Psoas muscle (tissue), 8 donors: ENCODE results near the gene ENDOD1. TPM values are rescaled to one million over a fixed set of nuclear protein-coding genes. Genes with fewer than 3 reads are reported as not detected.

Experiments
- ATAC-seq, 4 donors: fragments of 200-7000 bp; cut with Tn5 transposase; one replicate each; pipeline ENCODE4 v1.9.1; 2020; ENCODE audit warnings: moderate library complexity in 3 of 4, mild to moderate bottlenecking in 2 of 4
- DNase-seq, 2 donors: peaks; one replicate each; pipeline ENCODE4 v3.0.0-alpha.2; 2020
- H3K27ac ChIP-seq: fragments of 200-600 bp; one replicate; pipeline ENCODE4 v1.8.0; 2022
- H3K27me3 ChIP-seq, 3 donors: fragments of 200-600 bp in 1 of 3; one replicate each; pipeline versions ENCODE4 v1.6.1 to v1.8.0; 2013 to 2022; ENCODE audit warnings: low read length in 2 of 3, mild to moderate bottlenecking in 2 of 3, moderate library complexity in 1 of 3; ENCODE audit not compliant: insufficient read depth in 3 of 3
- H3K36me3 ChIP-seq, 2 donors: fragments of 200-600 bp in 1 of 2; one replicate each; pipeline versions ENCODE4 v1.6.1 to v1.8.0; 2013 to 2022; ENCODE audit warnings: low read depth in 1 of 2, mild to moderate bottlenecking in 1 of 2, moderate library complexity in 1 of 2; ENCODE audit not compliant: insufficient read depth in 1 of 2
- H3K4me1 ChIP-seq: fragments of 200-600 bp; one replicate; pipeline ENCODE4 v1.8.0; 2022
- H3K4me3 ChIP-seq: fragments of 200-600 bp; one replicate; pipeline ENCODE4 v1.8.0; 2022; ENCODE audit warnings: mild to moderate bottlenecking
- H3K9me3 ChIP-seq: fragments of 200-600 bp; one replicate; pipeline ENCODE4 v1.8.0; 2022
- CTCF ChIP-seq: fragments of 200-600 bp; IDR thresholded peaks from one replicate; pipeline ENCODE4 v1.8.0; 2022; ENCODE audit warnings: antibody characterized with exemption
- WGBS, 3 donors: extraction: QIAGEN DNeasy Blood & Tissue Kit; methylation state at CpG; one replicate each; pipeline versions ENCODE4 v1.1.6 to v1.1.7; 2013; 5-methylcytosine and 5-hydroxymethylcytosine counted together
- intact Hi-C, 2 donors: fragments of 100-400 bp; cut with DNase I; formaldehyde crosslinking; loops; one replicate each; pipeline versions ENCODE4 v1.11.0 to v1.14.2; 2022
- polyA plus RNA-seq, 3 donors: library from polyadenylated mRNA; stranded (reverse); fragments of 200-250 nt; gene quantifications; one replicate each; pipeline ENCODE4 v1.2.3, GENCODE V29; 2013
- total RNA-seq, 4 donors: library from RNA; stranded (reverse); fragmentation: NEBNext Ultra II Directional in 2 of 4; extraction: Animal tissue kit (Norgen Biotek cat#: 25700) in 2 of 4; gene quantifications; one replicate each; pipeline versions ENCODE4 v1.2.1 to v1.2.4, GENCODE V29; 2021 to 2023
- donor health status: healthy with polysubstance abuse.
- donor health status: DM: no; HTN: no; CAD: no; lungs with moderate emphysema.
- donor health status: Bipolar disorder and iron deficiency.
- donor health status: healthy.
- donor health status: DM: yes; HTN: yes; CAD: no.
- donor health status: DM: no; HTN: no; CAD: no.
- donor health status: DM: no; HTN: no; CAD: no.
- donor health status: DM: yes; HTN: yes; CAD: no.

ENDOD1 gene
- total and polyA plus RNA-seq, 7 donors = 9.8 to 55.3 (median 29.0) TPM

GRCh38 chr11:95138448-95138847 lies 48.8 kb downstream of the ENDOD1 start:
- H3K36me3 ChIP-seq = no peaks in the 10 kb centered on the region
- peak; percentile 40 for TF ChIP-seq CTCF
- DNase-seq (no peak), ATAC-seq (peak; percentile 77 to 94 (median 84))
- peaks cover 7% of the 10 kb centered on the region for H3K4me1 ChIP-seq
- intact Hi-C loops = loop anchor here in 1 of 2 donors (1.0 kb wide), 1 partner anchor 69 kb away; no protein-coding TSS in a partner anchor
- no peaks in the 10 kb centered on the region for H3K27me3 ChIP-seq
- no peak overlapping the region for H3K4me3 ChIP-seq
- WGBS, 3 donors = 32 to 36% (median 34%) methylated on average over 2 of the region's 2 CpGs
- H3K9me3 ChIP-seq = no peaks in the 10 kb centered on the region
- H3K27ac ChIP-seq = no peak overlapping the region

- ATAC-seq (no peak), DNase-seq (no peak)
- H3K36me3 ChIP-seq = no peaks in the 10 kb centered on the region
- H3K27me3 ChIP-seq = no peaks in the 10 kb centered on the region
- H3K9me3 ChIP-seq = no peaks in the 10 kb centered on the region
- H3K4me1 ChIP-seq = no peaks in the 10 kb centered on the region
- intact Hi-C loops = loop anchor here (5.0 to 10.0 kb wide), 3 partner anchors 68 to 516 kb away; partner anchors contain the start of genes CWC15 (in 1 of the 2) and KDM4D (in 1 of the 2)
- H3K4me3 ChIP-seq = no peak overlapping the region
- TF ChIP-seq CTCF = no peak
- no peak overlapping the region for H3K27ac ChIP-seq
- WGBS, 3 donors = 65 to 78% (median 74%) methylated on average over 4 of the region's 4 CpGs
Observed at GRCh38 chr11:95140397-95141033, 50.9 kb downstream of the ENDOD1 start.

GRCh38 chr11:95142431-95142830 lies 52.8 kb downstream of the ENDOD1 start:
- ATAC-seq = no peak
- Histone ChIP-seq H3K4me3 (no peak overlapping the region), H3K27ac (no peak overlapping the region), H3K4me1 (peaks cover 6% of the 10 kb centered on the region), H3K27me3 (no peaks in the 10 kb centered on the region), H3K36me3 (no peaks in the 10 kb centered on the region), H3K9me3 (no peaks in the 10 kb centered on the region)
- TF ChIP-seq CTCF = no peak
- intact Hi-C loops = loop anchor here (5.0 to 10.0 kb wide), 3 partner anchors 70 to 518 kb away; partner anchors contain the start of genes CWC15 (in 1 of the 2) and KDM4D (in 1 of the 2)
- 75 to 80% (median 79%) methylated on average over 2 of the region's 2 CpGs for WGBS, 3 donors
- DNase-seq = no peak

GRCh38 chr11:95143106-95143681 lies 53.5 kb downstream of the ENDOD1 start:
- no peak for TF ChIP-seq CTCF
- 73 to 81% (median 75%) methylated on average over 6 of the region's 6 CpGs for WGBS, 3 donors
- ATAC-seq = no peak

More at GRCh38 chr11:95143106-95143681, 53.5 kb downstream of the ENDOD1 start:
- H3K36me3 ChIP-seq = no peaks in the 10 kb centered on the region
- peaks cover 13% of the 10 kb centered on the region for H3K4me1 ChIP-seq
- no peak for DNase-seq
- H3K27me3 ChIP-seq = no peaks in the 10 kb centered on the region
- intact Hi-C loops = loop anchor here (5.0 to 10.0 kb wide), 3 partner anchors 71 to 518 kb away; partner anchors contain the start of genes CWC15 (in 1 of the 2) and KDM4D (in 1 of the 2)
- no peak overlapping the region for H3K27ac ChIP-seq
- no peak overlapping the region for H3K4me3 ChIP-seq
- H3K9me3 ChIP-seq = no peaks in the 10 kb centered on the region
